ENCODE measurements around the gene MTPN. TPM values are rescaled to one million over a fixed set of nuclear protein-coding genes. Genes with fewer than 3 reads are reported as not detected.

Gene MTPN
- total and polyA plus RNA-seq, 10 of the 15 experiments (the other 5 are each of a cell fraction or from before 2014, with no cell fraction given) = 38.7 to 146 (median 85.4) TPM

DNA sequence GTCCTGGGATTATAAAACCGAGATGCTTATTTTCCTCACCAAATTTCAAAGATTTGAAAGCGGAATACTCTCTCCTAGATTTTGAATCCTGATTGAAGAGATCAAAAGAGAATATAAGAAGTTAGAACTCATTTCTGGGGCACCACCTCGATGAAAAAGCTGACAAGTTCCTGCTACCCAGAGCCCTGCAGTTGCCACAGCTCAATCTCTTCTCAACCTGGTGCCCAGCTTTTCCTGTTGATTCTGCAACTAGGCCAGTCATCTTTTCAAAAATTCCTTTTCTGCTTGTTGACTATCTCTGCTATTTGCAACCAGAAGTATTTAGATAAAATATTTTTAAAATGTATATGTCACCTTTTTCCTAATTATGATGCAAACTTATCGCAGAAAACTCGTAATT, 45.0 kb downstream of the MTPN start (continued):
- TF ChIP-seq, protein P1, sequence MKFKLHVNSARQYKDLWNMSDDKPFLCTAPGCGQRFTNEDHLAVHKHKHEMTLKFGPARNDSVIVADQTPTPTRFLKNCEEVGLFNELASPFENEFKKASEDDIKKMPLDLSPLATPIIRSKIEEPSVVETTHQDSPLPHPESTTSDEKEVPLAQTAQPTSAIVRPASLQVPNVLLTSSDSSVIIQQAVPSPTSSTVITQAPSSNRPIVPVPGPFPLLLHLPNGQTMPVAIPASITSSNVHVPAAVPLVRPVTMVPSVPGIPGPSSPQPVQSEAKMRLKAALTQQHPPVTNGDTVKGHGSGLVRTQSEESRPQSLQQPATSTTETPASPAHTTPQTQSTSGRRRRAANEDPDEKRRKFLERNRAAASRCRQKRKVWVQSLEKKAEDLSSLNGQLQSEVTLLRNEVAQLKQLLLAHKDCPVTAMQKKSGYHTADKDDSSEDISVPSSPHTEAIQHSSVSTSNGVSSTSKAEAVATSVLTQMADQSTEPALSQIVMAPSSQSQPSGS (IDR thresholded peaks at IDR 0.05; ENCODE audit: low read length) = no peak
- TF ChIP-seq PML (IDR thresholded peaks at IDR 0.05; ENCODE audit: low read length) (no peak), ZNF622 (IDR thresholded peaks at IDR 0.05) (no peak)
- TF ChIP-seq, protein P2, sequence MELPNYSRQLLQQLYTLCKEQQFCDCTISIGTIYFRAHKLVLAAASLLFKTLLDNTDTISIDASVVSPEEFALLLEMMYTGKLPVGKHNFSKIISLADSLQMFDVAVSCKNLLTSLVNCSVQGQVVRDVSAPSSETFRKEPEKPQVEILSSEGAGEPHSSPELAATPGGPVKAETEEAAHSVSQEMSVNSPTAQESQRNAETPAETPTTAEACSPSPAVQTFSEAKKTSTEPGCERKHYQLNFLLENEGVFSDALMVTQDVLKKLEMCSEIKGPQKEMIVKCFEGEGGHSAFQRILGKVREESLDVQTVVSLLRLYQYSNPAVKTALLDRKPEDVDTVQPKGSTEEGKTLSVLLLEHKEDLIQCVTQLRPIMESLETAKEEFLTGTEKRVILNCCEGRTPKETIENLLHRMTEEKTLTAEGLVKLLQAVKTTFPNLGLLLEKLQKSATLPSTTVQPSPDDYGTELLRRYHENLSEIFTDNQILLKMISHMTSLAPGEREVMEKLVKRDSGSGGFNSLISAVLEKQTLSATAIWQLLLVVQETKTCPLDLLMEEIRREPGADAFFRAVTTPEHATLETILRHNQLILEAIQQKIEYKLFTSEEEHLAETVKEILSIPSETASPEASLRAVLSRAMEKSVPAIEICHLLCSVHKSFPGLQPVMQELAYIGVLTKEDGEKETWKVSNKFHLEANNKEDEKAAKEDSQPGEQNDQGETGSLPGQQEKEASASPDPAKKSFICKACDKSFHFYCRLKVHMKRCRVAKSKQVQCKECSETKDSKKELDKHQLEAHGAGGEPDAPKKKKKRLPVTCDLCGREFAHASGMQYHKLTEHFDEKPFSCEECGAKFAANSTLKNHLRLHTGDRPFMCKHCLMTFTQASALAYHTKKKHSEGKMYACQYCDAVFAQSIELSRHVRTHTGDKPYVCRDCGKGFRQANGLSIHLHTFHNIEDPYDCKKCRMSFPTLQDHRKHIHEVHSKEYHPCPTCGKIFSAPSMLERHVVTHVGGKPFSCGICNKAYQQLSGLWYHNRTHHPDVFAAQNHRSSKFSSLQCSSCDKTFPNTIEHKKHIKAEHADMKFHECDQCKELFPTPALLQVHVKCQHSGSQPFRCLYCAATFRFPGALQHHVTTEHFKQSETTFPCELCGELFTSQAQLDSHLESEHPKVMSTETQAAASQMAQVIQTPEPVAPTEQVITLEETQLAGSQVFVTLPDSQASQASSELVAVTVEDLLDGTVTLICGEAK (IDR thresholded peaks at IDR 0.05; ENCODE audit: borderline replicate concordance) = no peak
- TF ChIP-seq, protein P3, sequence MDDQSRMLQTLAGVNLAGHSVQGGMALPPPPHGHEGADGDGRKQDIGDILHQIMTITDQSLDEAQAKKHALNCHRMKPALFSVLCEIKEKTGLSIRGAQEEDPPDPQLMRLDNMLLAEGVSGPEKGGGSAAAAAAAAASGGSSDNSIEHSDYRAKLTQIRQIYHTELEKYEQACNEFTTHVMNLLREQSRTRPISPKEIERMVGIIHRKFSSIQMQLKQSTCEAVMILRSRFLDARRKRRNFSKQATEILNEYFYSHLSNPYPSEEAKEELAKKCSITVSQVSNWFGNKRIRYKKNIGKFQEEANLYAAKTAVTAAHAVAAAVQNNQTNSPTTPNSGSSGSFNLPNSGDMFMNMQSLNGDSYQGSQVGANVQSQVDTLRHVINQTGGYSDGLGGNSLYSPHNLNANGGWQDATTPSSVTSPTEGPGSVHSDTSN (IDR thresholded peaks at IDR 0.05; ENCODE audit: insufficient replicate concordance, low read depth, low read length) = no peak

Data from GM12878 (cell line).